DND-41 (cell line): ENCODE data around the gene COLEC12.

Experiments
- ATAC-seq: fragments of 200-7000 bp; cut with Tn5 transposase; 3 replicates; pipeline ENCODE4 v1.9.1; 2021; ENCODE audit warnings: low read depth; ENCODE audit not compliant: insufficient read depth
- DNase-seq: peaks from one replicate; pipeline ENCODE4 v3.0.0-alpha.2; 2020
- H2AFZ ChIP-seq: 2 replicates; pipeline ENCODE4 v1.6.0; 2012; ENCODE audit warnings: low read depth, low read length
- H3K27ac ChIP-seq: 2 replicates; pipeline ENCODE4 v1.5.1; 2012; ENCODE audit warnings: low read length, inconsistent platforms
- H3K27me3 ChIP-seq: fragments of 200-600 bp; sonication (generic); 2 replicates; pipeline ENCODE4 v1.6.0; 2012; ENCODE audit warnings: low read length, mild to moderate bottlenecking, inconsistent platforms; ENCODE audit not compliant: insufficient read depth, poor library complexity
- H3K36me3 ChIP-seq: 2 replicates; pipeline ENCODE4 v1.5.1; 2012; ENCODE audit warnings: low read length, inconsistent platforms; ENCODE audit not compliant: insufficient read depth
- H3K4me1 ChIP-seq: 2 replicates; pipeline ENCODE4 v1.5.1; 2012; ENCODE audit warnings: mild to moderate bottlenecking, low read length; ENCODE audit not compliant: insufficient read depth
- H3K4me2 ChIP-seq: 2 replicates; pipeline ENCODE4 v1.6.0; 2012; ENCODE audit warnings: mild to moderate bottlenecking, moderate library complexity, low read length, inconsistent platforms; ENCODE audit not compliant: insufficient read depth
- H3K4me3 ChIP-seq, 2 experiments: fragments of 200-600 bp in 1 of 2; shearing (Covaris generic) in 1 of 2; 2 replicates each; pipeline ENCODE4 v1.5.1; 2012 to 2016; ENCODE audit warnings: inconsistent platforms in 2 of 2, low read length in 2 of 2, mild to moderate bottlenecking in 2 of 2, low read depth in 1 of 2, moderate library complexity in 1 of 2
- H3K79me2 ChIP-seq: 2 replicates; pipeline ENCODE4 v1.6.0; 2012; ENCODE audit warnings: low read length, inconsistent platforms; ENCODE audit not compliant: insufficient read depth
- H3K9ac ChIP-seq: 2 replicates; pipeline ENCODE4 v1.6.0; 2012; ENCODE audit warnings: low read depth, mild to moderate bottlenecking, inconsistent platforms, low read length, moderate library complexity
- H3K9me3 ChIP-seq: 2 replicates; pipeline ENCODE4 v1.5.1; 2012; ENCODE audit warnings: low read length, moderate library complexity, mild to moderate bottlenecking, inconsistent platforms; ENCODE audit not compliant: insufficient read depth, severe bottlenecking
- H4K20me1 ChIP-seq: 2 replicates; pipeline ENCODE4 v1.6.0; 2012; ENCODE audit warnings: low read length; ENCODE audit not compliant: insufficient read depth
- CTCF ChIP-seq: IDR thresholded peaks from 2 replicates; pipeline ENCODE4 v1.5.1; 2012; ENCODE audit warnings: borderline replicate concordance, low read length, moderate library complexity, mild to moderate bottlenecking; ENCODE audit not compliant: poor library complexity, severe bottlenecking; ENCODE audit errors: extremely low read depth
- EZH2 ChIP-seq: IDR thresholded peaks from 3 replicates; pipeline ENCODE4 v1.6.1; 2012; ENCODE audit warnings: borderline replicate concordance, low read depth, mild to moderate bottlenecking, moderate library complexity, low read length, inconsistent platforms; ENCODE audit not compliant: severe bottlenecking

The COLEC12 gene

DNA sequence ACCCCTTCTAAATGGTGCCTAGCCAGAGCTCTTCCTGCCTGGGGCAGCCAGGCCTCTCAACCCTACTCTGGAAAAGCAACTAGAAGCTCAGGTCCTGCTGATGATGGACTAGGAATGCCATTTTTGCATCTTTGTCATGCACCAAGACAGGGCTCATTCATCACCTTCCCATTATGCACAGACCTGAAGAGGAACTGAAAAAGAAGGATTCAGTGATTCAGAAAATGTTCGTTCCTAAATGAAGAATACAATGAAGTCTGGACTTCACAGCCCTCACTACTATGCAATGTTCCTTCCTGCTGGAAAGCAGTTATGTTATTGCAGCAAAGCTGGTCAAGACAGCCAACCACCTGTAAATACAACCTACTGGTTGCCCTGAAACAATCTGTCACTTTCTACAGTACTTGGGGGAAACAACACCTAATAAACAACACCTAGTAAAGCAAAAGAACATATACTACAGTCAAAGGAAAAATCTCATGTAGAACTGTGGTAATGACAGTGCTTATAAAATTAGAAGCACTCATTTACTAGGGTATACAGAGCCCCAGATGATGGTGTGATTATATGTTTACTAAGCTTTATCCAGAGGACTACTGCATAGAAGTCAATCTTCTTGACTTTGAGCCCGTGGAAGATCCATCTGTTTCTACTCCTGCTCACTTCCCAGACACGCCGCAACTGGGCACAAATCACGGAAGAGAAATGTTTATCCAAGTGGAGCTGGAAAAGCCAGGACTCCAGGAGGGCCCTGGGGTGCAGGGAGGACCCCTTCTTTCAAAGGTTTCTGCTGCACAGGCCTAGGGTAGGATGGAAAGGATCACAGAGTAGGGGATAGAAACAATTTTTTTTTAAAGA lies 129.5 kb downstream of the COLEC12 start:
- H3K4me3 ChIP-seq = no peak overlapping the region
- TF ChIP-seq CTCF = no peak
- no peak for TF ChIP-seq EZH2
- H3K79me2 ChIP-seq = no peaks in the 10 kb centered on the region
- ATAC-seq (no peak), DNase-seq (no peak)
- no peak overlapping the region for H3K4me2 ChIP-seq
- no peak overlapping the region for H3K27ac ChIP-seq
- no peak overlapping the region for H2AFZ ChIP-seq
- H3K9ac ChIP-seq = no peak overlapping the region
- no peaks in the 10 kb centered on the region for H3K27me3 ChIP-seq
- no peaks in the 10 kb centered on the region for H3K9me3 ChIP-seq
- no peaks in the 10 kb centered on the region for H3K36me3 ChIP-seq
- no peaks in the 10 kb centered on the region for H4K20me1 ChIP-seq
- no peaks in the 10 kb centered on the region for H3K4me1 ChIP-seq

DNA sequence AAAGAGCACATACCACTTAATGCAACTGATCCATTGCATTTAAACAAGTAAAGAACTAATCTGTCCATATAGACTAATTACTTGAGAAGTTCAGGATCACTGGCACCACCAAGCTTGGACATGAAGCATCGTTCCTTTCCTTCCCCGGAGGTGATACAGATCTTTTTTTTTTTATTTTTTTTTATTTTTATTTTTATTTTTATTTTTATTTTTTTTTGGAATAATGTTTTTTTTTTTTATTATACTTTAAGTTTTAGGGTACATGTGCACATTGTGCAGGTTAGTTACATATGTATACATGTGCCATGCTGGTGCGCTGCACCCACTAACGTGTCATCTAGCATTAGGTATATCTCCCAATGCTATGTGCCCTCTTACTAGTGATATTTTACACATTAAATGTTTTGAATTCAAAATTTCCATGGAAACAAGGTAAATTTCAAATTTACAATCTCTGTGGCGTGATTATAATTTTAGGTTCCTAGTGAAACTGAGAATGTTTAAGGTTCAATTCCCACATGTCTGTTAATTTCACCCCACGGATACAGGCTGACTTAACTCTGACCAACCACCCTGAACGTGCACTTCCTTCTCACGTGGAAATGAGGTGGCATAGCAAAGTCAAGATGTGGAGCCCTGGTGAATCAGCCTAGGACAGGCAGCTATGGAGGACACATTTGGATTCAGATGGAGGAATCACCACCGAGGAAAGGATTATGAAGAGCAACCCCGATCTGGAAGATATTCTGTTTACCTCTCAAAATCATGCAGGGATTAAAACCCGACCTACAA lies 131.1 kb downstream of the COLEC12 start:
- Histone ChIP-seq H3K9me3 (no peaks in the 10 kb centered on the region), H3K27me3 (no peaks in the 10 kb centered on the region), H2AFZ (no peak overlapping the region), H3K4me3 (no peak overlapping the region), H3K79me2 (no peaks in the 10 kb centered on the region), H3K9ac (no peak overlapping the region), H3K27ac (no peak overlapping the region), H3K4me1 (no peaks in the 10 kb centered on the region), H3K36me3 (no peaks in the 10 kb centered on the region), H4K20me1 (no peaks in the 10 kb centered on the region), H3K4me2 (no peak overlapping the region)
- DNase-seq (no peak), ATAC-seq (no peak)
- TF ChIP-seq CTCF (no peak), EZH2 (no peak)

DNA sequence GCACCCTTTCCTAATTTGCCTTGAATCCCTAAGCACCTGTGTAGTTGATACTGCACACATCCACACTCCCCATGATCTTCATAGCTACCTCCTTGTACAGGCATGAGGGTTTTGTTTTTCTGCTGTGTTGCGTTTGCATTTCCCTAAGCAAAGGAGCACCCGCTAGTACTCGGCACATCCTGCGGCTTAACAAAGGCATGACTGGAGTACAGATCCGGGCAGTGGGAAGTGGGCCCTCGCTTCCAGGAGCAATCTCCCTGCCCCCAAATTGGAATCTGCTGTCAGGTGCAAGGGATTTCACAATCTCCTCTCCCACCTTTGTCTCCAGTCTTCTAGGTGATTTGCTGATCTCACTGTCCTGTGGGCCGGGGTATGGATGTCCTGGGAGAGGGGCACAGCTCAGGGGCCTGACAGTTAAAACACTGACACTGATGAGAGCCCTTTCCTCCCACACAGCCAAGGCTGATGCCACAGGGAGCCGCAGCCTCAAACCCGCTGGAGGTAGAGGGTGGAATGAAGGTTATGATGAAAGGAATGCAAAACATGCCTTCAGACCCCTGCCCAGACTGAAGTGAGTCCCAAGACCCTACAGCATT lies 133.9 kb downstream of the COLEC12 start:
- Histone ChIP-seq H3K4me3 (no peak overlapping the region), H3K27ac (no peak overlapping the region), H3K79me2 (no peaks in the 10 kb centered on the region), H3K4me2 (no peak overlapping the region), H4K20me1 (no peaks in the 10 kb centered on the region), H3K9ac (no peak overlapping the region), H2AFZ (no peak overlapping the region), H3K4me1 (no peaks in the 10 kb centered on the region), H3K27me3 (no peaks in the 10 kb centered on the region), H3K9me3 (no peaks in the 10 kb centered on the region), H3K36me3 (no peaks in the 10 kb centered on the region)
- ATAC-seq (no peak), DNase-seq (no peak)
- no peak for TF ChIP-seq EZH2
- TF ChIP-seq CTCF = no peak
